Lower leg skin (tissue), 3 donors: ENCODE measurements around the gene DENND1A.

Experiments
- POLR2A ChIP-seq, 2 donors: fragments of 450-650 bp; IDR thresholded peaks; one replicate each; pipeline ENCODE4 v1.6.1; 2016 to 2017; ENCODE audit warnings: antibody characterized with exemption in 2 of 2, mild to moderate bottlenecking in 1 of 2, moderate library complexity in 1 of 2
- TF ChIP-seq, protein P1 (sequence below), 3 donors: fragments of 450-650 bp; IDR thresholded peaks; one replicate each; pipeline ENCODE4 v1.5.1; 2016; ENCODE audit warnings: antibody characterized with exemption in 3 of 3, mild to moderate bottlenecking in 3 of 3, moderate library complexity in 2 of 3

DNA sequence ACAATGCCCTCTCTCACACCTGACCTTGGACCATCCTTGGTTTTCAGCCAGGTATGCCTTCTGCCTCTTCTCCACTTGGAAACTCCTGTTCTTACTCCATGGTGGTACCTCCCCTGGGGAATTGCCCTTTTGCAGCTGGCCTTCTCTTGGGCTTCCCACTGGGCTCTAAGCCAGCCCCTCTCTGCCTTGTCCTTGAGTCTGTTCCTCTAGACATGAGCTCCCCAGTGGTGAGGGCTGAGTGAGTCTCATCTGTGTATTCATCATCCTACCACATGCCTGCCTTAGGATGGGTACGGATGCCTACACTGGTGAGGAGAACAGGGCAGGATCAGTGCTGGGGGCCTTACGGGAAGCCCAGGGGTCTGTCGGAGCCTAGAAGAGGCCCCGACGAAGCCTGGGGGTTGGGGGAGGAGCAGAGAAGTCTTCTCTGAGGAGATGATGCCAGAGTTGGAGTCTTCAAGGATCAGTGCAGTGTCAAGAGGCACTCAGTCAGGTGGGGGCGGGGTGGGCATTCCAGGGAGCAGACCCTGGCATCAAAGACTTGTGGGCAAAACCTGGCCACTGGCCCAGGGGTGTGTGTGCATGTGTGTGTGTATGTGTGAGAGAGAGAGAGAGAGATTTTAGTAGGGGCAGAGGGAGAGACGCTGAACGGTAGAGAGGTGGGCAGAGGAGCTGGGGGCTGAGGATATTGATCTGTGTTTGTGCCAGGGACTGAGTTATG is 579.2 kb downstream of the DENND1A start:
- TF ChIP-seq, protein P1, sequence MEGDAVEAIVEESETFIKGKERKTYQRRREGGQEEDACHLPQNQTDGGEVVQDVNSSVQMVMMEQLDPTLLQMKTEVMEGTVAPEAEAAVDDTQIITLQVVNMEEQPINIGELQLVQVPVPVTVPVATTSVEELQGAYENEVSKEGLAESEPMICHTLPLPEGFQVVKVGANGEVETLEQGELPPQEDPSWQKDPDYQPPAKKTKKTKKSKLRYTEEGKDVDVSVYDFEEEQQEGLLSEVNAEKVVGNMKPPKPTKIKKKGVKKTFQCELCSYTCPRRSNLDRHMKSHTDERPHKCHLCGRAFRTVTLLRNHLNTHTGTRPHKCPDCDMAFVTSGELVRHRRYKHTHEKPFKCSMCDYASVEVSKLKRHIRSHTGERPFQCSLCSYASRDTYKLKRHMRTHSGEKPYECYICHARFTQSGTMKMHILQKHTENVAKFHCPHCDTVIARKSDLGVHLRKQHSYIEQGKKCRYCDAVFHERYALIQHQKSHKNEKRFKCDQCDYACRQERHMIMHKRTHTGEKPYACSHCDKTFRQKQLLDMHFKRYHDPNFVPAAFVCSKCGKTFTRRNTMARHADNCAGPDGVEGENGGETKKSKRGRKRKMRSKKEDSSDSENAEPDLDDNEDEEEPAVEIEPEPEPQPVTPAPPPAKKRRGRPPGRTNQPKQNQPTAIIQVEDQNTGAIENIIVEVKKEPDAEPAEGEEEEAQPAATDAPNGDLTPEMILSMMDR (IDR thresholded peaks at IDR 0.05), result no peak
- no peak for TF ChIP-seq POLR2A (IDR thresholded peaks at IDR 0.05)
